ENCODE data around the gene FLNA. TPM values are rescaled to one million over a fixed set of nuclear protein-coding genes. Genes with fewer than 3 reads are reported as not detected.

FLNA gene
- polyA plus RNA-seq, 1 experiment: 605 TPM

GRCh38 chrX:154404625-154405192, 30.3 kb upstream of the FLNA start:
- Histone ChIP-seq H3K9me3 (ENCODE audit: control insufficient read depth, insufficient read depth, low read length) (no peaks in the 10 kb centered on the region), H3K4me3 (ENCODE audit: low read depth, low read length) (no peak overlapping the region), H3K27me3 (ENCODE audit: control insufficient read depth, insufficient read depth, low read length) (no peaks in the 10 kb centered on the region), H3K27ac (ENCODE audit: low read depth, low read length) (no peak overlapping the region)
- no peak for DNase-seq (ENCODE audit: low read depth, low spot score)
- ChIA-PET CTCF (no interaction called here), POLR2A (no interaction called here)
- no peak for TF ChIP-seq CTCF (IDR thresholded peaks at IDR 0.05; ENCODE audit: low read depth, low read length)

- ChIA-PET POLR2A (no interaction called here), CTCF (no interaction called here)
- TF ChIP-seq CTCF (IDR thresholded peaks at IDR 0.05; ENCODE audit: low read depth, low read length): no peak
Observed at GRCh38 chrX:154403858-154404257, 29.4 kb upstream of the FLNA start.

DNA sequence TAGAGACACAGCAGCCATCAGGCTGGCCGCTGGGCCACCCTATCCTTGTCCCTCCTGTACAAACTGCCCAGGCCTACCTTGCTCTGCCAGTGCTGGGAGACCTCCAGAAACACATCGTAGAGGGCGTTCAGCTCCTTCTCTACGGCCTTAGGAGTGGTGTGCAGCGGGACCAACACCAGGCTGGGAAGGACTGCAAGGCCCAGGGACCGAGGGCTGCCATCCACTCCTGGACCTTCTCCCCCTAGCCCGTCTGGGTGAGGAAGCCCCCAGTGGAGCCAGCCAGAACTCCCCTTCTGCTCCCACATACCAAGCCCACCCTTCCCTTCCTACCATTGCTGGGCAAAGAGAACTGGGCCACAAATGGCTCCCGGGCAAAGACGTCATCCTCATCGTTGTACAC, 28.8 kb upstream of the FLNA start:
- TF ChIP-seq CTCF (IDR thresholded peaks at IDR 0.05; ENCODE audit: low read depth, low read length): no peak
- Histone ChIP-seq H3K4me3 (ENCODE audit: low read depth, low read length) (no peak overlapping the region), H3K27me3 (ENCODE audit: control insufficient read depth, insufficient read depth, low read length) (no peaks in the 10 kb centered on the region), H3K27ac (ENCODE audit: low read depth, low read length) (no peak overlapping the region), H3K9me3 (ENCODE audit: control insufficient read depth, insufficient read depth, low read length) (no peaks in the 10 kb centered on the region)
- CTCF ChIA-PET: interaction anchor here (1.1 kb wide), 1 partner anchor 132 kb away, joined by 3 read pairs; no protein-coding TSS in a partner anchor
- POLR2A ChIA-PET: no interaction called here
- no peak for DNase-seq (ENCODE audit: low read depth, low spot score)

More at GRCh38 chrX:154403858-154404257, 29.4 kb upstream of the FLNA start:
- no peak overlapping the region for H3K4me3 ChIP-seq (ENCODE audit: low read depth, low read length)
- no peaks in the 10 kb centered on the region for H3K9me3 ChIP-seq (ENCODE audit: control insufficient read depth, insufficient read depth, low read length)
- no peak for DNase-seq (ENCODE audit: low read depth, low spot score)
- no peaks in the 10 kb centered on the region for H3K27me3 ChIP-seq (ENCODE audit: control insufficient read depth, insufficient read depth, low read length)
- H3K27ac ChIP-seq (ENCODE audit: low read depth, low read length): no peak overlapping the region

GRCh38 chrX:154402622-154403127, 28.2 kb upstream of the FLNA start:
- Histone ChIP-seq H3K27me3 (ENCODE audit: control insufficient read depth, insufficient read depth, low read length) (no peaks in the 10 kb centered on the region), H3K9me3 (ENCODE audit: control insufficient read depth, insufficient read depth, low read length) (no peaks in the 10 kb centered on the region), H3K27ac (ENCODE audit: low read depth, low read length) (no peak overlapping the region), H3K4me3 (ENCODE audit: low read depth, low read length) (no peak overlapping the region)
- DNase-seq (ENCODE audit: low read depth, low spot score): no peak
- POLR2A ChIA-PET: no interaction called here
- CTCF ChIA-PET: interaction anchor here (1.1 kb wide), 1 partner anchor 133 kb away, joined by 3 read pairs; no protein-coding TSS in a partner anchor
- TF ChIP-seq CTCF (IDR thresholded peaks at IDR 0.05; ENCODE audit: low read depth, low read length): no peak

DNA sequence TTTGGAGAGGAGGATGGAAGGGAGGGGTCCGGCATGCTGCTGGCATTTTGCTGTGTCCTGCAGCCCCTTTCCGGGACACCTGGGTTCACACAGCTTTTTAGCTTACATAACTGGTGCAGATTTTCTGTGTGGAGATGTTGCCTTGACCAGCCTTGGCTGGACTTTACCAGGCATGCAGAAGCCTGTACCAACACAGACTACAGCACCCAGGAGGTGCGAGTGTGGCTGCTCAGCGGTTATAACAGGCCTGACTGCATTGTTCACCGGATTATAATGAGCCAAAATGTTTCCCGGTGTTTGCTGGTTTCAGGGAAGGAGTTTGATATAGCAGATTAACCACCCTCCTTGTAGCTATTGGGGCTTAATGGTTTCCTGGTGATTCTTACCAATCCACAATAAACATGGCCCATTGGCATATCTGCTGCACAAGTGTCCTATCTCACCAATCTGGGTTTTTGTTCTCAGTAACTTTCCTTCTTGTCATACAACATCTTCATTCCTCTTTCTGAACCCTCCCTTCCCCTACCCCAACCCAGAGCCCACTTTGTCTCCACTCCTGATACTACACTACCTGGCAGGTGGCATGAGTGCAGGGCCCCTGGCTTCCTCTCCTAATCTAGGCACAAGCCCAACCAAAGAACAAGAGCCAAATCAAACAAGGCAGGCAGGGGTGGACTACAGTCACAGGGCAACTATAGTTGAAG, 27.6 kb upstream of the FLNA start:
- Histone ChIP-seq H3K4me3 (ENCODE audit: low read depth, low read length) (no peak overlapping the region), H3K27ac (ENCODE audit: low read depth, low read length) (peak overlapping the region; percentile 21), H3K27me3 (ENCODE audit: control insufficient read depth, insufficient read depth, low read length) (no peaks in the 10 kb centered on the region), H3K9me3 (ENCODE audit: control insufficient read depth, insufficient read depth, low read length) (no peaks in the 10 kb centered on the region)
- TF ChIP-seq CTCF (IDR thresholded peaks at IDR 0.05; ENCODE audit: low read depth, low read length): no peak
- ChIA-PET POLR2A (interaction anchor here (0.7 kb wide), 1 partner anchor 455 kb away, joined by 4 read pairs; no protein-coding TSS in a partner anchor), CTCF (interaction anchor here (1.1 kb wide), 1 partner anchor 133 kb away, joined by 3 read pairs; no protein-coding TSS in a partner anchor)
- DNase-seq (ENCODE audit: low read depth, low spot score): no peak
